GM12864 (cell line): ENCODE results near the gene CLDN5.

Experiments used
- DNase-seq: peaks from one replicate; pipeline ENCODE4 v3.0.0-alpha.2; 2011; ENCODE audit warnings: low read depth
- H3K4me3 ChIP-seq: 2 replicates; pipeline ENCODE4 v1.5.1; 2011; ENCODE audit warnings: mild to moderate bottlenecking, low read depth, low read length, control low read depth
- TF ChIP-seq, protein P1 (sequence below): IDR thresholded peaks from 2 replicates; pipeline ENCODE4 v1.5.1; 2011; ENCODE audit warnings: low read depth, mild to moderate bottlenecking, moderate library complexity, low read length, control low read depth, inconsistent platforms; ENCODE audit errors: missing control alignments

The CLDN5 gene, protein sequence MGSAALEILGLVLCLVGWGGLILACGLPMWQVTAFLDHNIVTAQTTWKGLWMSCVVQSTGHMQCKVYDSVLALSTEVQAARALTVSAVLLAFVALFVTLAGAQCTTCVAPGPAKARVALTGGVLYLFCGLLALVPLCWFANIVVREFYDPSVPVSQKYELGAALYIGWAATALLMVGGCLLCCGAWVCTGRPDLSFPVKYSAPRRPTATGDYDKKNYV

DNA sequence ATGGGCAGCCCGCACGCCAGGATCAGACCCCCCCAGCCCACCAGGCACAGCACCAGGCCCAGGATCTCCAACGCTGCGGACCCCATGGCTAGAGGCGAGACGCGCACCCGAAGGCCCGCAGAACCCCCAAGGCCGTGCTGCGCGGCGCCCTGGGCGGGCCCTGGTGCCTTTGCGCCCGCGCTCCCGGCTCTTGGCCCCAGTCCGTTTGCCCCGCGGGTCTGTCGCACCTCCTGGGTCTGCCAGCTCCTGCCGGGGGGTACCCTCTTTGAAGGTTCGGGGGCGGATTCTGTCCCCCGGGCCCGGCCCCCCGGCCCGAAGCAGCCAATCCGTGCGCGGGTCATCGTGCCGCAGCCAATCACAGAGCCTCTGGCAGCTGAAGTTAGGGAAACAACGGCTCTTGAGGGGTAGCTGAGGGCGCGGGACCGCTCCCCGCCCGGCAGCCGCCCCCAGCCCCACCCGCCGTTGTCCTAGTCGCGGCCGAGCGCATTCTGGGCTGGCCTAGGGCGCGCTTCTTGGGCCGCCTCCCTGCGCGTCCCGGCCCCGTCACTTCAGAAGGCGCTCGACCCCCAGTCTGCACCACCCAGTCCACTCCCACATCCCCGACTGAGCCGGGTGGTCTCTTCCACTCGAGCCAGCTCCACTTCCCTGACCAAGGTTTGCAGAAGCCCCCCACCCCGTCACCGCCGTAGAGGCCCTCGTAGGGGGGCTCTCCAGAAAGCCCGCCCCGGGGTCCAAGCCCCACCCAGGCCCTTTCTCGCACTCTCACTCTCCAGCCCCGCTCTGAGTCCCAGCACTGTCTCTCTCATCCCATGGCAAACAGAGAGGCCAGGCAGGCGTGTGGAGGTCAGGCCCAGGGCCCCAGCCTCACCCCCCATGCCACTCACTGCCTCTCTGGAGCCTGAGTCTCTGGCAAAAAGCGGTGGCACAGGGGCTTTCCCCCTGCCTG lies at the start of gene CLDN5:
CLDN5 (minus strand) TSS at position 241 of the 946 bp plus-strand sequence; CDS start at position 86, 155 bp downstream.
- TF ChIP-seq, protein P1, sequence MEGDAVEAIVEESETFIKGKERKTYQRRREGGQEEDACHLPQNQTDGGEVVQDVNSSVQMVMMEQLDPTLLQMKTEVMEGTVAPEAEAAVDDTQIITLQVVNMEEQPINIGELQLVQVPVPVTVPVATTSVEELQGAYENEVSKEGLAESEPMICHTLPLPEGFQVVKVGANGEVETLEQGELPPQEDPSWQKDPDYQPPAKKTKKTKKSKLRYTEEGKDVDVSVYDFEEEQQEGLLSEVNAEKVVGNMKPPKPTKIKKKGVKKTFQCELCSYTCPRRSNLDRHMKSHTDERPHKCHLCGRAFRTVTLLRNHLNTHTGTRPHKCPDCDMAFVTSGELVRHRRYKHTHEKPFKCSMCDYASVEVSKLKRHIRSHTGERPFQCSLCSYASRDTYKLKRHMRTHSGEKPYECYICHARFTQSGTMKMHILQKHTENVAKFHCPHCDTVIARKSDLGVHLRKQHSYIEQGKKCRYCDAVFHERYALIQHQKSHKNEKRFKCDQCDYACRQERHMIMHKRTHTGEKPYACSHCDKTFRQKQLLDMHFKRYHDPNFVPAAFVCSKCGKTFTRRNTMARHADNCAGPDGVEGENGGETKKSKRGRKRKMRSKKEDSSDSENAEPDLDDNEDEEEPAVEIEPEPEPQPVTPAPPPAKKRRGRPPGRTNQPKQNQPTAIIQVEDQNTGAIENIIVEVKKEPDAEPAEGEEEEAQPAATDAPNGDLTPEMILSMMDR = no peak
- DNase-seq = no peak
- H3K4me3 ChIP-seq = no peak within 1 kb of the TSS

DNA sequence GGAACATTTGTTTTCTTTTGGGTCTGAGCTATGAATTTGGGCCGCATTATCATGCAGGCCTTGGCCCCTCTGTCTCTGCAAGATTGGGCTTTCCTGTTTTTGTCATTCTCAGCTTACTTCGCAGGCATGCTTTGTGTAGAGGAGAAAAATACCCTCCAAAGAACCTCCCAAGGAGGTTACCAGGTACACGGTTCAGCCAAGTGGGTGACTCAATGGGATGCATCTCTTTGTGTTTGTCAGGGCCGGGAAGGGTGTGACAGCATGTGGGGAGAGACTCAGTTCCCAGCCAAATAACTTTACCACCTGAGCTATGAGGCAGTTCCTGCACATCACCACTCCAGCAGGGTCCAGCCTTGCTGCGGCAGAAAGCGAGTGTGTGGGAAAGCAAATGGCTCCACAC lies 47.8 kb upstream of the CLDN5 start:
- H3K4me3 ChIP-seq = no peak overlapping the region
- TF ChIP-seq, protein P1 = no peak
- DNase-seq = no peak

DNA sequence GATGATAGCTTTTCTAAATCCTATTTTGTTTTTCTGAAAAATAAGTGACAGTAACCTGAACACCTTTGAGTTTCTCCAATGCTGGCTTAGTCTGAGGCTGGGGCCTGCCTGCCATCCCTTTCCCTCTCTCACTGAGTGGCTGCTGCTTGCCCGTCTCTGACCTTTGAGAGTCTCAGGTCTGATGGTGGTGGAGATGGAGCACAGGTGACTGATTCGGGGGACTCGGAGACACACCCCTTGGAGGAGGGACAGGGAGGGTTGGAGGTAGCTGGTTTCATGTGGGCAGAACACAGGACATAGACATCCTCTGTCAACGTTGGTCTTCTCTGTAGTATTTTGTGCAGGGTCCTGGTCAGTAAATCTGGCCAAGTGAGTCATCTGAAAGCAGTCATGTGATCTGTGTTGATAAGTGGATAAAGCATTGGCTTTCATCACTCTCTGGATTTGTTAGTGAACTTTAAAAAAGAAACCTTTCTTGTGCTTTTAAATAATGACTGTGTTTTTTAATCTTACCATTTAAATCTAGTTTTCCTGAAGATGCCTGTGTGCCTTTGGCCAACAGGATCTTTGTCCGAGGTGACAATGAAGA lies 47.1 kb upstream of the CLDN5 start:
- no peak overlapping the region for H3K4me3 ChIP-seq
- TF ChIP-seq, protein P1 = no peak
- no peak for DNase-seq

DNA sequence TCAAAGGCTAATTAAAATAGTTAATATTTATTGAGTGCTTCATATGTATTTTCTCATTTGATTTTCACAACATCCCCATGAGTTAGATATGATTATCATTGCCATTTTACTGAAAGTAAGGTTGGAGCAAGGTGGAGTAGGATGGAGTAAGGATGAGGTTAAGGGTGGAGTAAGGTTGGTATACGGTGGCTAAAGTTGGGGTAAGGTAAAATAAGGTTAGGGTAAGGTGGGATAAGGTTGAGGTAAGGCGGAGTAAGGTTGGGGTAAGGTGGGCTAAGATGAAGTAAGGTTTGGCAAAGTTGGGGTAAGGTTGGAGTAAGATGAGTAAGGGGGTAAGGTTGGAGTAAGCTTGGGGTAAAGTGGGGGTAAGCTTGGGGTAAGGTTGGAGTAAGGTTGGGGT lies 45.8 kb upstream of the CLDN5 start:
- no peak overlapping the region for H3K4me3 ChIP-seq
- TF ChIP-seq, protein P1 = no peak
- DNase-seq = no peak

DNA sequence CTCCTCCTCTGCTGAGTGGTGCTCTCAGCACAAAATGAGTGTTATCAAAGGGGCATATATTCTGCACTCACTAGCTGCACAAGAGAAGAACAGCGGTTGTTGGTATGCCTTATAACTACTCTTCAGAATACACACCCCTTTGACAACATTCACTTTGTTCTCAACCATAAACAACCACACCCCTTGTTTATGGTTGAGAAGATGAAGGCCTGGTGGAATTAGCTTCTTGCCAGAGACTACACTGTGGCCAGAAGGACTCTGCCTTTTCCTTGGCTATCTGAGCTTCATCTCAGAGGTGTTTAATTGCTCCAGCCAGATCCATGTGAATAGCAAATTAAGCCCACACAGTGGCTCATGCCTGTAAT lies 45.0 kb upstream of the CLDN5 start:
- H3K4me3 ChIP-seq = no peak overlapping the region
- DNase-seq = no peak
- TF ChIP-seq, protein P1 = no peak

DNA sequence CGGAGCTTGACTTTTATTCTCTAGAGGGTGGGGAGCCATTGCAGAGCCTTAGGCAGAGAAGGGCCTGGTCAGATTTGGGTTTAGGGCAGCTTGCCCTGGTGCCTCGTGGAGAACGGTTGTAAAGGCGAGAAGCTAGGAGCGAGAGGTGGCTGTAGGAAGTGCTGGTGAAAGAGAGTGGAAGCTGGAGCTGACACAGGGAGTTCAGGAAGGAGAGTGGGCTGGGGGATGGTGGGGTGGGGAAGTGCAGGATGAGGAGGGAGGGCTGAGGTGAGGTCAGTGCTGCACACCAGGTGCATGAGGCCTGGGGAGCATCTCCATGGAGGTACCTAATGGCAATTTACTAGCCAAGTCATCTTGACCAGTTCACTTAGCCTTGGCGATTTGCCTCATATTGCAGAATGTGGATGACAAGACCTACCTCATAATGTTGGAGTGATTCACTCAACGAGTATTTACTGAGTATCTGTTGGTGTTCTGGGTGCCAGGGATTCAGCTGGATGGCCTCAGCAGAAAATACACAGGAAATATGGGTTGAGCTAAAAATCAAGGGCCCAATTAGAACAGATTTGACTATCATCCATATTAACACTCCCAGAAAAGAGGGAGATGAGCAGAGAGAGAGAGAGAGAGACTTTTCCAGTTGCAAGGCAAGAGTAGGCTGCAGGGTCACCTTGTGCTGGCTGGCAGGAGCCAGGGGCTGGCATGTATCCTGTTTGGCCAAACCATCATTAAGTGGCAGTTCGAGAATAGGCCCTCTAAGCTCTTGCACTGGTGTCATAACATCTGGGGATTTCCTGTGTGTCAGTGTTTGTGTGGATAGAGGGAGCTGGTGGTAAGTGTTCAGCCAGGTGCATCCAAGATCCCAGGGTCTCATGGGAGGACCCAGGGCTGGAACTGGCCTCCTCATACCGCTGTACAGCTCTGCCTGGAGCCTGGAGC lies 44.4 kb upstream of the CLDN5 start:
- no peak for DNase-seq
- no peak overlapping the region for H3K4me3 ChIP-seq

More for the DNA sequence above, 44.4 kb upstream of the CLDN5 start:
- TF ChIP-seq, protein P1 = no peak
